GM15510 (cell line): ENCODE measurements around the gene SLC12A5.

Experiments
- POLR2A ChIP-seq: IDR thresholded peaks from 3 replicates; pipeline ENCODE4 v1.6.1; 2011; ENCODE audit warnings: borderline replicate concordance; ENCODE audit not compliant: insufficient read length; ENCODE audit errors: extremely low read depth

The SLC12A5 gene

DNA sequence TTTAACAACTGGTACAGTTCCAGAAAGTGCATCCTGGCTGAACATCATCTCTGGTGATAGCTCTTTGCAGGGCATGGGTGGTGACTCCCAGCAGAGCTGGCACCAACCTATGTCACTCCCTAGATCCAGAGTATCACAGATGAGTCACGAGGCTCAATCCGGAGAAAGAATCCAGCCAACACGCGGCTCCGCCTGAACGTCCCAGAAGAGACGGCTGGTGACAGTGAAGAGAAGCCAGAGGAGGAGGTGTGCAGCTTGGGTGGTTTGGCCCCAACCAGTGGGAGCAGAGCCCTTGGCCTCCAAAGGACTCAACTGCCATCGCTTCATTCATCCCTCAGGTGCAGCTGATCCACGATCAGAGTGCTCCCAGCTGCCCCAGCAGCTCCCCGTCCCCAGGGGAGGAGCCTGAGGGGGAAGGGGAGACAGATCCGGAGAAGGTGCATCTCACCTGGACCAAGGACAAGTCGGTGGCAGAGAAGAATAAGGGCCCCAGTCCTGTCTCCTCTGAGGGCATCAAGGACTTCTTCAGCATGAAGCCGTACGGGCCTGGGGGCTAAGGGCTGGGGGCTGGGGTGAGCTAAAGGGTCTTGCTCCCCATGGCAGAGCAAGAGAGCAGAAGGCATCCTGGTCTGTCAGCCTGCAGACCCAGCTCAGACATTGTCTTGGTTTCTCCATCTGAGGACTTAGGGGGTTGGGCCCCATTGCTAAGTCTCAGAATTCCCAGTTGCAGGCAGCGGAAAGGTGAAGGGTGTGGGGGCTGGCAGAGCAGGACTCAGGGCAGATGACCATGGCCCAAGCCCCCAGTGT, 27.2 kb downstream of the SLC12A5 start:
- TF ChIP-seq POLR2A, result no peak

DNA sequence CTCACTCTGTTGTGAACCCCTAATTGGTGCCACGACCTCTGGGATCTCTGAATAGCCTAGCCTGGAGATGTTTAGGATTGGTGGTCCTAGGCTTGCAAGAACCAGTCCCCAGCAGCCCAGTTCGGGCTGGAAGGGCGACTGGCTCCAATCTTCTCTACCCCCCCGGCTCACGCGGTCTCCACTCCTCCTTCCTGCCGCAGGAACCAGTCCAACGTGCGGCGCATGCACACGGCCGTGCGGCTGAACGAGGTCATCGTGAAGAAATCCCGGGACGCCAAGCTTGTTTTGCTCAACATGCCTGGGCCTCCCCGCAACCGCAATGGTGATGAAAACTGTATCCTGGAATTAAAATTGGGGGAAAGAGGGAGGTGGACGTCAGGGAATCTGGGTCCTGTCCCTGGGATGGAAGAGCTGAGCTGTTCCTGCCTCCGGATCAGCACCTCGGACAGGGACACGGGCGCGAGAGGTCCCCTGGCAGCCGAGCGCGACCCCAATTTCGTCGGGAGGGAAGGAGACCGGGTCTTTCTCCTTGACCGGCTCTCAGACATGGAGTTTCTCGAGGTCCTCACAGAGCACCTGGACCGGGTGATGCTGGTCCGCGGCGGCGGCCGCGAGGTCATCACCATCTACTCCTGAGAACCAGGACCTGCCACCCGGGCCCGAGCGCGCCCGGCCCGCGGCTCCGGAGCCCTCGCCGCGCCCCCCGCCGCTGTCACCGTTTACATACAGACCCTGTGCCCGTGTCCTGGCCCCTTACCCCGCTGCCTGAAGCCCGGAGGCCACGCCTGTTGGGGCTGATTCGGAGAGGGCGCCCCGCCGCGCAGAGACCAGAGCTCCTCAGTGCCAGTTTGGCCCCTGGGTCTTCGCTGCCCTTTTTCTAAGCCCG, 28.2 kb downstream of the SLC12A5 start:
- no peak for TF ChIP-seq POLR2A

DNA sequence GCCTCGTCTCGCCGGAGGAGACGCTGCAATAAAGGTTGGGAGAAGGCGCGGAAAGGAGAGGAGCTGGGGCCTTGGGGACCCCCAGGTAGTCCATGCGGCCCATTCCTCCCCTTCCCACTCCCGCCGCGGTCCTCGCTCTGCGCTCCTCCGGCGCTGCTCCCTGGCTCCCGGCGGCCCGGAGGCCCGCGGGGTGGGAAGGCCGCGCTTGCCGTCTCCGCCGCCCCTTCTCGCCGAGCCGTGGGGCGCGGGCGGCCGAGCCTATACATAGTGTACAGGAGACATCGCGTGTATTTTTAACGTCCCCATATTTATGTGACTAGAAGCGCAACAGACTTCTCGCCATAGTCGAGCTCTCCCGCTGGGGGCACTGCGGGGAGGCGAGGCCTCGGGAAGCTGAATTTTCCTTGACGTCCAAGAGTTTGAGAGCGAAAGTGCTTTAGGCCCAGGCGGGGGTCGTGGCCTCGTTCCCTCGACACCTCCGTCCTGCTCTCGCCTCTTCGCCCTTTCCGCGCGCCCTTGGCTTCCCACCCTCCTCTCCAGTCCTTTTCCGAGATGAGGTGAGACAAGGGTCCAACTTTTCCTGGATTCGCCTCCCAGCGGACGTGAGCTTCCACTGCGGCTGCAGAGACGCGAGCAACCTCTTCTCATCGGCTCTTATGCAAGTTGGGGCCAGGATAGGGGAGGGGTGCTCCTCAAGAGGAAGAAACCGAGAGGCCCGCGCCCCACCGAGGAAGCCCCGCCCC, 29.0 kb downstream of the SLC12A5 start:
- no peak for TF ChIP-seq POLR2A

DNA sequence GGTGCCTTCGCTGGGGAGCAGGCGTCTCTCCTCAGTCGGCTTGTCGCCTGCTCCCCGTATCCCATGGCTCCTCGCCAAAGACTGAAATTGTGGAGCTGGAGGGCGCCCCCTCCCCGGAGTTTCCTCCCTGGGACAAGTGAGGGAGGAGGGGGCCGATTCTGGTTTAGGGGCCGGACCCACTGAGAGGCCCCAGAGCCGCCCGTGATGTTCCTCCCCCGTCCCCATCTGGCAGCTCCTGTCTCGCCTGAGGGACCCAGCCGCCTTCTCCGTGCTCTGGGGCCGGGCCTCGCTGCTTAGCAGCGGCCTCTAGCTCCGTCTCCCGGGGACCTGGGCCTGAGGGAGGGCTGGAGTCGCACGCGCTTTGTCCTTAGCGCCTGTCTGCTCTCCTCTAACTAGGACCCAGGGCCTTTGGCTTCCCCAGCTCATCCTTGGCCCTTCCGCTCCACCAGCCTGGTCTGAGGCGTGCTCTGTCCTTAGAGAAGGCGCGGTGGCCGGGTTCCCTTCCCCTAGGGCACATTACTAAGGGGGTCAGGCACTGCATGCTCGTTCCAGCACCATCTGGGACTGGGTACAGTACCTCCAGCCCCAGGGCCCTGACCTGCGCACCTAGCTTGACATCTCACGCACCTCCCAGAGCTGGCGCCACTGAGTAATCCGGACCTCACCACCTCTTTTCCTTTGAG, 29.7 kb downstream of the SLC12A5 start:
- no peak for TF ChIP-seq POLR2A

DNA sequence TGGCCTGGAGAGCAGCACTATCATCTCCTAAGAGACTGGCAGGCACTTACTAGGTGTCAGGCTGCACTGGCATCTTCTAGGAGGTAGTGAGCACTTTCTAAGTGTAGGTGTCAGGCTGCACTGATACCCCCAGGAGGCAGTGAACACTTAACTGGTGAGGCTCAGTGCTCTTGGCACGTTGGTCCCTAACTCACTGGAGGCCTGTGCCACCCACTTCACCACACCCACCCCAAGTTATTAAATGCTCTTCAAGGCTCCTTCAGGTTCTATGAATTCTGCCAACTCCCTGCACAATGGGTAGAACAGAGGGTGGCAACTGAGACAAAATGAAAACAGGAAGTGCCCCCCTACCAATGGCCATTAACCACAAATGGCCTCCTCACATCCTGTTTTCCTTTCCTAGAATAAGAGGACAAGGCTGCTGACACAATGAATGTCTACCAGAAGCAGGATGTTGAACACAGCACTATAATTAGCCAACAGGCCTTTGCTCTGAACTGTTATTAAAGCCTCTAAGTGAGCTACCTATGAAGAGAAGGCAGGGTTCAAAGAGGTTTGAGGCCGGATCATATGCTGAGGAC, 31.4 kb downstream of the SLC12A5 start:
- no peak for TF ChIP-seq POLR2A

DNA sequence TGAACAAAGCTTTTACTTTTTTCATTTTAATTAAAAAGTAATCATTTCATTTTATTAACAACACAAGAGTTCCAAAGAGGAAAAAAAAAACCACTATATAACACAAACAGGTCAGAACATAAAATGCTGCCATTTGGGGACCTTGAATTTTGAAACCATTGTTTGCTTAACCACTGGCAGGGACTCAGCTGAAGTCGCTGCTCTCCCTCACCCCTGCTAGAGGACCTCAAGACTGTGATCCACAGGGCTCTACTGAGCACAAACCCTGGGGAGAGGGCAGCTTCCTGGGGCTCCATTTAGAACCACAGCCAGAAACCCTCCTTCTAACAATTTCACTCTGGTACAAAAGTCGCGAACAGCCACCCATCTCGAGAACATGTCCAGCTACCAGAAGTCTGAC, 32.0 kb downstream of the SLC12A5 start:
- no peak for TF ChIP-seq POLR2A

DNA sequence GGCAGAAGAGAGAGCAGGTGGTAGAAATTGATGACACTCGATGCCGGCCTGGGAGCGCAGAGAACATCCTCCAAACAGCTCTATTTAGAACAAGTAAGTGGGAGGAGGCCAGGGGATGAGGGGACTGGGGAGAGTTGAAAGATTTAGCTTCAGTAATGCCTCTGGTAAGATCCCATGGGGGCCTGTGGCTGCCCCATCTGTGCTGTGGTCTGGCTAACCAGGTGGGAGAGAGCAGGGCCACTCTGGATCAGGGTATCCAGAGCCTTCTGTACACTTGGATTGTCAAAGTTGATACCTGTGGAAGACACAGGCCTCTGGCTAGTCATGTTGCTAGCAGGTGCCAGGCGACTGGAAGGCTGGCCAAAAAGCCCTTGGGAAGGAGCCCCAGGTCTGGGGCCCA, 33.1 kb downstream of the SLC12A5 start:
- TF ChIP-seq POLR2A, result no peak

DNA sequence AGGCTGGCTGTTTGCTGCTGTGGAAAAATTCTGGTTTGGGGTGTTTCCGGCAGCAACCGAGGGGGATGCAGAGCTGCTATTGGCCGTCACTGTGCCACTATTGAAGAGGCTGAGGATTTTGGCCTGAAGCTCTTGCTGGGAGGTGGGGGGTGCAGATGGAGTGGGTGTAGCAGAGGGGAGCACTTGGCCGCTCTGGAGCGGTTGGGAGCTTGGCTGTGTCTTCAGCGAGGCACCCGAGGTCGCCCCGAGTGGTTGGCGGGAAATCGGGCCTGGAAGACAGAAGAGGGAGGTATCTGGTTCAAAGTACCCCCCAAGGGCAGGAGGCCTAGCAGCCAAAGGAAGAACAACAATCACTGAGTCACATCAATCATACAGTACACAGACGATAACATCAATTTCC, 33.6 kb downstream of the SLC12A5 start:
- TF ChIP-seq POLR2A, result no peak

DNA sequence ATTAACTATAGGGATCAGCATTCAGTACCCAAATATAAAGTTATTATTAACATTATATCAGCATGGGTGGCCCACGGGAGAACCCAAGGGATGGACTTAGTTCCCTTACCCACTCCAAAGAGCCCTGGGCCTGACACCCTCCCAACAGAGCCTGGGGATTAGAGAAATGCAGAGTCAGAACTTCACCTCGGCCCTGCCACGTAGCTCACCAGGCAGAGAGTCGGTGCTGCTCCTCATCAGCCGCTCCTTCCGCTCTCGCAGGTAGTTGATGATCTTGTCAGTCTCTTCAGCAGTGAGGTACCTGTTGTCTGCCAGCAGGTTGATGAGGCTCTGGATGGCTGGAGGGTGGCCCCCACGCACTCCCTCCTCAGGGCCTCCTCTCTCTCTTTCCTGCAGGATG, 34.1 kb downstream of the SLC12A5 start:
- TF ChIP-seq POLR2A, result no peak

DNA sequence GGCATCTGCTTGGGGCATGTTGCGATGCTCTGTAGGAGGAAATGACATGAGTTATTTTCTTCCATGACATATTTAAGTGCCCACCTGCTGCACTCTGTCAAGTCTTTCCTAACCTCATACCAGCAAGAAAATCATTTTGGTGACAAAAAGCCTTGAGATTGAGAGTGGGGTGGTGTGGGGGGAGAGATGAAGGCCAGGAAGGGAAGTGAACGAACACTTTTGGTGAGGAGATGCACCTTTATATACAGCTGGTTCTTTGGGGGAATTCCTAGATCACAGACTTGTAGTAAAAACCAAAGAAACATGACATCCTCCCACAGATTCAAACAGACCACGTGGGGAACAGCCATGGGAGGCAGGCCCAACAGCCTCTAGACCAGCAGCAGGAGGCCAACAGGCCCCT, 34.6 kb downstream of the SLC12A5 start:
- TF ChIP-seq POLR2A, result no peak

DNA sequence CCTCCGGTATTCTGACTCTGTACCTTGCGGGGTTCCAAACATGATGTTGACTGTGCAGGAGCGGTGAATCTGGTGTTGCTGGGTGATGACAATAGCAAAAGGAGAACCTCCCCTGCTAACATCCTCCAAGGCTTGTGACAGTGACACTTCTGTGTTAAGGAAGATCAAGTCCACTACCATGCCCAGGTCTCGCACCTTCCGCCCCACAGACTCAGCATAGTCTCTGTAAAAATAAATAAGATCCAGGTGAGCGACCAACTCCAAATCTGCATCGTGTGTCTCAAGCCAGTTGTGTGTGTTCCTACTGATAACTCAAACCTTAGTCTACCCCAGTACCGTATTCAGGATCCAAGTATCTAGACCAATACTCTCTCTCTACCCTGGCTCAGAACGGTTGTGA, 36.0 kb downstream of the SLC12A5 start:
- no peak for TF ChIP-seq POLR2A

DNA sequence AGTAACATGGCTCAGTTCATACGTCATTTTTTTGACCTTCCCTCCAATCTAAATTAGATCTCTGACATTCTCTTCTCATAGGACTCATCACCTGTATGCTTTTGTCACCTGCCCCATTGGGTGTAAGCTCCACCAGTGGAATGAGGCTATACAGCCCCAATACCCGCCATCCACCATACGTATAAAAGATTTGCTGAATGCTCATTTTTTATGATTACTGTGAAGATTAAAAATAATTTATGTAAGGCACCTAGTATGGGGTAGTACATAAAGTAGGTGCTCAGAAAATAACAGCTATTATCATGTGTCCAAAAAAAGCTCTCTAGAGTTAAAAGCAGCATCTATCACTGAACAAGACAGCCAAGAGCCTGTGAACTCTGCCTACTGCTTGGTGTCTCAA, 36.7 kb downstream of the SLC12A5 start:
- no peak for TF ChIP-seq POLR2A

DNA sequence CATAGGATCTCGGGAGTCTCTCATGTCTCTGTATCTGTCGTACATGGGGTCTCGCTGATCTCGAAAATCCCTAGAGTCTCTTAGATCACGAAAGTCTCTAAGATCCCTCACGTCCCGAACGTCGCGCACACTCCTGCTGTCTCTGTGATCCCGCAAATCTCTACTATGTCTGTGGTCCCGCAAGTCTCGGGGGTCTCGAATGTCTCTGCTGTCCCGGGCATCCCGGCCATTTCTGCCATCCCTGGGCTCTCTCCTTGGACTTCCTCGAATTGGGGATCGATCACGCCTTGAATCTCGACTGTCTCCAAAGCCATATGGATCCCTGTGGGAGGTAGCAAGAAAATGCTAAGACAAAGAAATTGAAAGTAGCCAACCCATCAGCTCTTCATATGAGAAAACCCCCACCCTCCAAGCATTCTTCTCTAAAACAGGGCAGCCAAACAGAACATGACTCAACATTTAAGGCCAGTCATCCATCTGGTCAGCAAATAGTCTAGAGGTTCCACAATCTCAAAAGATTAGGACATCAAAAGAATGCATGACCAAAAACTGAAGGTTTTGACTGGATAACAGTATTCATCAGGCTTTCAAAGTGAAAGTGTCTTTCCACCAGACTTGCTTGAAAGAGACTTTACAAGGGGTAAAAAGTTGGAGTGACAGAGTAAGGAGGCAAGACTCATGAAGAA, 41.3 kb downstream of the SLC12A5 start:
- no peak for TF ChIP-seq POLR2A

DNA sequence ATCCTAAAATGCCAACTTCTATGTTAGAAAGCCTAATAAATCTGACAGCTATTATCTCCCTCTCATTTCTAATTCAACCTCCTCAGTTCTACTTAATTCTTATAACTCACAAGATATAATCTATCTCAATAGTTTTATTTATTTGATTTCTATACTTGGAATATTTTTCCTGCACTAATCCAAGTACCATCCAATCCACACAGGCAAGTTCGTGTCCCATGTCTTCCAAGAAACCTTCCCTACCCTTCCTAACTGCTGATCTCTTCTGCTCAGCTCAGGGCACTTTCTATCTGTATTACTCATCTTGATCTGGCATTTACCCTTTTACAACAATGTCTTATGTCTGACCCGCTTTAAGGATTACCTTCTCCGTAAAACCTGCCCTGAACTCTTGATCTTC, 42.6 kb downstream of the SLC12A5 start:
- no peak for TF ChIP-seq POLR2A
